D721Med (cell line): ENCODE results near the gene CERCAM.
A peak's percentile ranks its signal among the peaks of the same experiment; 100 is the strongest.
"Not testable (repeated sequence)": the region's sequence is repeated elsewhere in the genome, so short reads cannot be mapped to it uniquely, and the experiment has no call there.

Experiments
- DNase-seq: peaks from one replicate; pipeline ENCODE4 v3.0.0; 2011; ENCODE audit warnings: low spot score; ENCODE audit not compliant: insufficient read length
- FAIRE-seq: peaks from 2 replicates; lab custom pipeline; 2011; peaks lifted over from hg19 to GRCh38; lab: Jason Lieb, UNC
- CTCF ChIP-seq: IDR thresholded peaks from 2 replicates; pipeline ENCODE4 v1.5.1; 2012; ENCODE audit warnings: mild to moderate bottlenecking, control low read depth; ENCODE audit not compliant: insufficient read depth; ENCODE audit errors: missing control alignments

The CERCAM gene

DNA sequence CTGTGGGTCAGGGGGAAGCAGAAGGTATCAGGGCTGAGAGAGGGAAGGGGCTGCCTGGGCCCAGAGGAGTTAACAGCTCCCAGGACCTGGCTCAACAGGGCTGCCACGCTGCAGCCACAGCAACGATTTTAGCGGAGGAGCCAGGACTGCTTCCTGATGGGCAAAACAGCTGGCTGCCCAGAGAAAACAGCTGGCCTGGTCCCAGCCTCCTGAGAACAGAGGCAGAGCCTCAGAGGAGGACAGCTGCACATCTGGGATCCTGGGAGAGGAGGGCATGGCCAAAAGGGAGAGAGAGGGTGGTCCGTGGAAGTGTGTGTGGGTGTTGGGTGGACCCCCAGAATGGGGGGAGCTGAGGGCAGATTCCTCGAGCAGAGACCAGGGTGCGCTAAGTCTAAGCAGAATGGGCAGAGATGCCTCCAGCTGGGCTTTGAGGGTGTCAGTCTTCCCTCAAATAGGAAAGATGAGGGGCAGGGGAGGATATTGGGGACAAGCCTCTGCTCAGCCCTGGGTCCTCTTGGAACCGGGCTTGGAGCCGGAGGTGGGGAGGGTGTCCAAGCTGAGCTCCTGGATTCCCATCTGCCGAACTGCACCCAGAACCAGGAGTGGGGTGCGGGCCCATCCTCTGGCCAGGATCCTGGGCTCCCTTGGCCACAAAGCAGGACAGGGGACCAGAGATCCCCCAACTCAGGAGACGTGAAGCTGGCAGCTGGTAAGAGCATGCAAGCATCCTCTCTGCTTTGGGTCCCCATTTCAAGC is 9.1 kb upstream of the CERCAM start:
- FAIRE-seq, result no peak
- no peak for TF ChIP-seq CTCF

GRCh38 chr9:128412120-128412790 is 8.4 kb upstream of the CERCAM start:
- FAIRE-seq, result no peak
- DNase-seq, result peak; percentile 65
- peak; percentile 91 for TF ChIP-seq CTCF

More for the DNA sequence above, 9.1 kb upstream of the CERCAM start:
- no peak for DNase-seq

DNA sequence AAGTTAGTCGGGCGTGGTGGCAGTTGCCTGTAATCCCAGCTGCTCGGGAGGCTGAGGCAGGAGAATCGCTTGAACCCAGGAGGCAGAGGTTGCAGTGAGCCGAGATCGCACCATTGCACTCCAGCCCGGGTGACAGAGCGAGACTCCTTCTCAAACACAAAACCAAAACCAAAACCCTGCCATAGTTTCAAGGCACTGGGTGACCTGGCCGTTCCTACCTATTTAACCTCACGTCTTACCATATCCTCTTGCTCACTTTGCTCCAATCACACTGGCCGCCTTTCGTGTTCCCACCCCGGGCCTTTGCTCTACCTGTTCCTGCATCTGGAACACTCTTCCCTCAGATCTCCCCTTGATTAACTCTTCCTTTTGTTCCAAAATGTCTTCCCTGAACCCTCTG is 6.9 kb upstream of the CERCAM start:
- DNase-seq, FAIRE-seq: not testable (repeated sequence)

DNA sequence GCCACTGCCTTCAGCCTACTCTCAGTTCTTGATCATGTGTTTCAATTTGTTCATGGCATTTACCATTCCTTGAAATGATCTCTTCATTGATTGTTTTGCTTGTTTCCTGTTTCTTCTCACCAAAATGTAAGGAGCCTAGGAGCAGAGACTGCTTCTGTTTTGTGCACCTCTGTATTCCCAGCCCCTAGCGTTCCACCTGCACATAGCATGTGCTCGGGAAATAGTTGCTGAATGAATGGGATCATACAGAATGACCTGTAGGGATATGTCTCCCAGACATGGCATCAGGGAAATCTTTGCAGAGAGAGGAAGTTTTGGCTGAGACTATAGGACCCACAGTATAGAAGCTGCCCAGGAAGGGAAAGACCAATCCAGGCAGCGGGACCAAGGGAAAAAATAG is 6.2 kb upstream of the CERCAM start:
- DNase-seq, result no peak
- FAIRE-seq, result no peak
- TF ChIP-seq CTCF, result no peak

- no peak for TF ChIP-seq CTCF
- FAIRE-seq (no peak), DNase-seq (no peak)
Observed at GRCh38 chr9:128415281-128415680, 5.4 kb upstream of the CERCAM start.

DNA sequence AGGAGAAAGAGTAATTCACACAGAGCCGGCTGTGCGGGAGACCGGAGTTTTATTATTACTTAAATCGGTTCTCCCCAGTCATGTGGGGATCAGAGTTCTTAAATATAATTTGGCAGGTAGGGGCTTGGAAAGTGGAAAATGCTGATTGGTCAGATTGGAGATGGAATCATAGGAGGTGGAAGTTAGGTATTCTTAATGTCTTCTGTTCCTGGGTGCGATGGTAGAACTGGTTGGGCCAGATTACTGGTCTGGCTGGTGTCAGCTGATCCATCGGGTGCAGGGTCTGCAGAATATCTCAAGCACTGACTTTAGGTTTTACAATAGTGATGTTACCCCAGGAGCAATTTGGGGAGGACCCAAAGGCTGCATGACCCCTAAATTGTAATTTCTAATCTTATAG is 4.6 kb upstream of the CERCAM start:
- no peak for DNase-seq
- no peak for TF ChIP-seq CTCF
- FAIRE-seq, result no peak

DNA sequence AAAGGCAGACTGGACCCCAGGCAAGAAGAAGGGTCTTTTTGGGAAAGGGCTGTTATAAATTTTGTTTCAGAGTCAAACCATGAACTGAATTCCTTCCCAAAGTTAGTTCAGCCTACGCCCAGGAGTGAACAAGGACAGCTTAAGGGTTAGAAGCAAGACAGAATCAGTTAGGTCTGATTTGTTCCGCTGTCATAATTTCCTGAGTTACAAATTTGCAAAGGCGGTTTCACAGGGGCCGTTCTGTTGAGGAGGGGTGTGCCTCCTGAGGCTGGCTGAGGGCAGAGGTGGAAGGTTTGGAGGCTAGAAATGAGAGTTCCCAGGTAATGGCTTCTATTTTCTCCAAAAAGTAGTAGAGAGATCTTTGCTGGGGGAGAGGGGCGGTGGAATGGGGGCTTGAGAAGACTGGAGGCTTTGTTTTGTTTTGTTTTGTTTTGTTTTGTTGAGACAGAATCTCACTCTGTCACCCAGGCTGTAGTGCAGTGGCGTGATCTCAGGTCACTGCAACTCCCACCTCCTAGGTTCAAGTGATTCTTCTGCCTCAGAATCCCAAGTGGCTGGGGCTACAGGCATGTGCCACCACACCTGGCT is 4.1 kb upstream of the CERCAM start:
- DNase-seq (no peak), FAIRE-seq (no peak)
- TF ChIP-seq CTCF, result no peak
